Kidney (tissue), 14 donors: ENCODE results near the gene FBXW12. TPM values are rescaled to one million over a fixed set of nuclear protein-coding genes. Genes with fewer than 3 reads are reported as not detected.

Experiments used
- DNase-seq, 5 donors: peaks; one replicate each; pipeline ENCODE4 v3.0.0-alpha.2; 2013 to 2020
- FAIRE-seq: peaks from 2 replicates; lab custom pipeline; 2012; peaks lifted over from hg19 to GRCh38; lab: Jason Lieb, UNC
- H3K27ac ChIP-seq, 2 donors: one replicate each; pipeline ENCODE4 v1.7.0; 2013; ENCODE audit warnings: low read depth in 2 of 2, low read length in 2 of 2, inconsistent platforms in 1 of 2
- H3K27me3 ChIP-seq: one replicate; pipeline ENCODE4 v1.7.1; 2013; ENCODE audit warnings: low read length, inconsistent platforms; ENCODE audit not compliant: control insufficient read depth, insufficient read depth
- H3K36me3 ChIP-seq, 3 donors: one replicate each; pipeline versions ENCODE4 v1.7.0 to v1.7.1; 2013; ENCODE audit warnings: low read length in 3 of 3, control low read depth in 1 of 3, inconsistent platforms in 1 of 3; ENCODE audit not compliant: insufficient read depth in 3 of 3, control insufficient read depth in 2 of 3
- H3K4me1 ChIP-seq, 3 donors: one replicate each; pipeline versions ENCODE4 v1.7.0 to v1.7.1; 2013; ENCODE audit warnings: low read length in 3 of 3, inconsistent platforms in 1 of 3, low read depth in 1 of 3; ENCODE audit not compliant: control insufficient read depth in 2 of 3, insufficient read depth in 2 of 3
- H3K4me3 ChIP-seq, 3 donors: one replicate each; pipeline versions ENCODE4 v1.7.0 to v1.8.1; 2013; ENCODE audit warnings: low read length in 3 of 3, control low read depth in 1 of 3, inconsistent platforms in 1 of 3
- H3K9ac ChIP-seq, 3 donors: one replicate each; pipeline versions ENCODE4 v1.7.0 to v1.7.1; 2013; ENCODE audit warnings: low read length in 3 of 3, control low read depth in 1 of 3, inconsistent platforms in 1 of 3
- H3K9me3 ChIP-seq, 3 donors: one replicate each; pipeline versions ENCODE4 v1.7.0 to v1.7.1; 2013; ENCODE audit warnings: low read length in 3 of 3, control low read depth in 1 of 3, inconsistent platforms in 1 of 3; ENCODE audit not compliant: control insufficient read depth in 2 of 3, insufficient read depth in 1 of 3
- CTCF ChIP-seq: IDR thresholded peaks from 3 replicates; pipeline ENCODE4 v1.5.1; 2012; ENCODE audit warnings: mild to moderate bottlenecking, moderate library complexity, borderline replicate concordance; ENCODE audit not compliant: insufficient read depth; ENCODE audit errors: extremely low read depth
- intact Hi-C: fragments of 100-400 bp; cut with DNase I; formaldehyde crosslinking; loops from one replicate; pipeline ENCODE4 v1.11.1; 2022
- polyA plus RNA-seq: library from polyadenylated mRNA; stranded (reverse); fragments of 350-450 nt; fragmentation: Illumina TruSeq; extraction: RNeasy Lipid Tissue Mini Kit (QIAGEN cat#74804); gene quantifications from one replicate; pipeline ENCODE4 v1.2.3, GENCODE V29; 2014; ENCODE audit warnings: low read depth, low replicate concordance; ENCODE audit not compliant: insufficient read depth
- total RNA-seq: library from RNA; stranded (reverse); fragmentation: NEBNext Ultra II Directional; extraction: Animal tissue kit (Norgen Biotek cat#: 25700); gene quantifications from one replicate; pipeline ENCODE4 v1.2.1, GENCODE V29; 2021
- donor health status: control.
- donor health status: control.
- donor health status: control.
- donor health status: control.
- donor health status: control.
- donor health status: DM: yes; HTN: yes; CAD: no.
- donor health status: Normal renal cell carcinoma (clear cell type).

FBXW12 gene
- total and polyA plus RNA-seq, 2 donors from 2014 or later: not detected

- Histone ChIP-seq H3K27ac (no peak overlapping the region), H3K9ac (no peak overlapping the region), H3K36me3 (peaks cover 0 to 24% (median 11%) of the 10 kb centered on the region in 3 donors), H3K27me3 (no peaks in the 10 kb centered on the region), H3K9me3 (no peaks in the 10 kb centered on the region), H3K4me1 (peaks cover 0 to 61% (median 30%) of the 10 kb centered on the region in 3 donors), H3K4me3 (no peak overlapping the region)
- DNase-seq: no peak
- TF ChIP-seq CTCF: no peak
- FAIRE-seq: no peak
- intact Hi-C loops: no loop called here
Observed at GRCh38 chr3:48423241-48423882, 51.3 kb downstream of the FBXW12 start.

- no peaks in the 10 kb centered on the region for H3K27me3 ChIP-seq
- H3K36me3 ChIP-seq: peaks cover 0 to 17% (median 7%) of the 10 kb centered on the region in 3 donors
- no peak for FAIRE-seq
- H3K9me3 ChIP-seq: no peaks in the 10 kb centered on the region
- intact Hi-C loops: no loop called here
- peaks cover 0 to 62% (median 30%) of the 10 kb centered on the region in 3 donors for H3K4me1 ChIP-seq
- peak overlapping the region in 1 of 3 donors; percentile 76 for H3K9ac ChIP-seq
- no peak overlapping the region for H3K4me3 ChIP-seq
- no peak for TF ChIP-seq CTCF
- no peak for DNase-seq
- peak overlapping the region; percentile 78 to 83 for H3K27ac ChIP-seq
Observed at GRCh38 chr3:48423883-48424695, 52.1 kb downstream of the FBXW12 start.

DNA sequence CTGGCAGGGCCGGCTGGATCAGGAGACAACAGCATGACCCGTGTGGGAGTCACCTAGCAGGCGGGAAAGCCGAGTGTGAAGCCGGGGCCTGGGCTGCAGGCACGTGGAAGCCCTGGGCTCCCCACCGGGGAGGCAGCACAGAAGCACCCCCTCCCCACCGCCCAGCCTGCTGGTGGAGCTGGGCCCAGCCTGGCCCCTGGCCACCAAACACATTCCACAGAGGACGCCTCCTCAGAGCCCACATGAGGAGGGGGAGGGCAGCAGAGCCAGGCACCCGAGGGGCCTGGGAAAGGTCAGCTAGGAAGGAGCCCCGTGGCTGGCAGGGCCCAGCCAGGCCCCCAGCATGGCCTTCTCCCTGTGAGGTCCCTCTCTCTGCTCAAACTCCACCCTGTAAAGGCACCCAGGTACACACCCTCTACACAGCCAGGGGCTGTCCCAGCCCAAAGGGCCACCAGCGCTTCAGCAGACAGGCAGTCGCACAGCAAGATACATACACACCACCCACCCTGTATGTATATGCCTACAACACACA lies 53.3 kb downstream of the FBXW12 start:
- peak overlapping the region in 1 of 3 donors; percentile 76 for H3K9ac ChIP-seq
- peaks cover 0 to 66% (median 30%) of the 10 kb centered on the region in 3 donors for H3K4me1 ChIP-seq
- no peaks in the 10 kb centered on the region for H3K27me3 ChIP-seq
- peaks cover 0 to 11% (median 7%) of the 10 kb centered on the region in 3 donors for H3K36me3 ChIP-seq
- peak overlapping the region in 1 of 3 donors; percentile 76 for H3K4me3 ChIP-seq
- intact Hi-C loops: no loop called here
- peak overlapping the region; percentile 78 to 91 for H3K27ac ChIP-seq
- no peak for TF ChIP-seq CTCF
- H3K9me3 ChIP-seq: no peaks in the 10 kb centered on the region
- peak in 4 of 5 donors; percentile 35 to 78 (median 66) for DNase-seq
- FAIRE-seq: no peak
